Measurements from ENCODE around the gene RBM47.
"Not testable (repeated sequence)": the region's sequence is repeated elsewhere in the genome, so short reads cannot be mapped to it uniquely, and the experiment has no call there.

RBM47 gene

DNA sequence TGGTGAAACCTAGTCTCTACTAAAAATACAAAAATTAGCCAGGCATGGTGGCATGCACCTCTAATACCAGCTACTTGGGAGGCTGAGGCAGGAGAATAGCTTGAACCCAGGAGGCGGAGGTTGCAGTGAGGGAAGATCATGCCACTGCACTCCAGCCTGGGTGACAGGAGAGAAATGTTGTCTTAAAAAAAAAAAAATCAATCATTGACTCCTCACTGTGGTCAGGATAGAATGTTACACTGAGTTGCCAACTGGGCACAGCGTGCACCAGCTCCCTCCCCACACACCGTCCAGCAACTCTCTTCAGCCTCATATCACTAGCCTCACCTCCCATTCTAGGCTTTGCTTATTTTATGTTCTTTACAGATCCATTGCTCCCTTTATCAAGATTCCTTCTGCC is 215.0 kb downstream of the RBM47 start:
- TF ChIP-seq, protein P1, sequence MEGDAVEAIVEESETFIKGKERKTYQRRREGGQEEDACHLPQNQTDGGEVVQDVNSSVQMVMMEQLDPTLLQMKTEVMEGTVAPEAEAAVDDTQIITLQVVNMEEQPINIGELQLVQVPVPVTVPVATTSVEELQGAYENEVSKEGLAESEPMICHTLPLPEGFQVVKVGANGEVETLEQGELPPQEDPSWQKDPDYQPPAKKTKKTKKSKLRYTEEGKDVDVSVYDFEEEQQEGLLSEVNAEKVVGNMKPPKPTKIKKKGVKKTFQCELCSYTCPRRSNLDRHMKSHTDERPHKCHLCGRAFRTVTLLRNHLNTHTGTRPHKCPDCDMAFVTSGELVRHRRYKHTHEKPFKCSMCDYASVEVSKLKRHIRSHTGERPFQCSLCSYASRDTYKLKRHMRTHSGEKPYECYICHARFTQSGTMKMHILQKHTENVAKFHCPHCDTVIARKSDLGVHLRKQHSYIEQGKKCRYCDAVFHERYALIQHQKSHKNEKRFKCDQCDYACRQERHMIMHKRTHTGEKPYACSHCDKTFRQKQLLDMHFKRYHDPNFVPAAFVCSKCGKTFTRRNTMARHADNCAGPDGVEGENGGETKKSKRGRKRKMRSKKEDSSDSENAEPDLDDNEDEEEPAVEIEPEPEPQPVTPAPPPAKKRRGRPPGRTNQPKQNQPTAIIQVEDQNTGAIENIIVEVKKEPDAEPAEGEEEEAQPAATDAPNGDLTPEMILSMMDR (IDR thresholded peaks at IDR 0.05; ENCODE audit: control insufficient read depth, extremely low read depth, insufficient read depth), result no peak
- no peak overlapping the region for H3K4me3 ChIP-seq (ENCODE audit: low read depth, low read length)
- no peak for DNase-seq (ENCODE audit: low read depth)

DNA sequence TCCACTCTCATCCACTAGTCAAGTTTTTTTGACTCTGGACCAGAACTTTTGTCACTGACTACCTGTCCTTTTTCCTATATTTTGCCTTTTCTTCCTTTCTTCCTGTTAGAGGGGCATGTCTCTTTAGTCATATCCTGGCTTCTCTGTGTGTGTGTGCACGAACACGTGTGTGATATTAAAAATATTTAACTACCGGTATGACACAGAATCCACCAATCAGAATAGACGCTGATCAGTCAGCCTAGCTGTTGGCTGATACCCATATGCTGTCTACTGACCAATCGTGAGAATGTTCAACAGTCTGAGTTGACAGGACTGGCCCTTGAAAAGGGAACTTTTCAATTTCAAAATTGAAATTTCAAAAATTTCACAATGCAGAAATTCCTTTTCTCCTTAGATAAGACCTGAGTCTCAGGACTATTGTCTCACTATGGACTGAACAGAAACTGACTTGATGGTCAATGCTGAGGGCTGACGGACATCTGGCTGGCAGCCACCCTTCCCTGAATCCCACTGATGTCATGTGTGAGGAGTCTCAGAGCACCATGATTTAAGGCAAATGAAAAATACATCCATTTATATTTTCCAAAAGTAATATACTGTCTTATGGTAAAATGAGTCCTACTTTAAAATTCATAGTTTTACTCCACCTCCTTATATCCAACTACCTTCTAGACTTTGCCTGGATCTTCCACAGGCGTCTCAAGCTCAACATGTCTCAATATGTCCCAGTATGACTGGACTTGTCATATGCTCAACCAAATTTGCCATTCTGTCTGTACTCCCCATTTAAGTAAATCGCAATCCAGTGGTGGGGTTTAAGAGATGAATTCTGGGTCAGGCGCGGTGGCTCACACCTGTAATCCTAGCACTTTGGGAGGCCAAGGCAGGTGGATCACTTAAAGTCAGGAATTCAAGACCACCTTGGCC is 216.5 kb downstream of the RBM47 start:
- TF ChIP-seq, protein P1 (IDR thresholded peaks at IDR 0.05; ENCODE audit: control insufficient read depth, extremely low read depth, insufficient read depth), result no peak
- H3K4me3 ChIP-seq (ENCODE audit: low read depth, low read length), result no peak overlapping the region
- no peak for DNase-seq (ENCODE audit: low read depth)

DNA sequence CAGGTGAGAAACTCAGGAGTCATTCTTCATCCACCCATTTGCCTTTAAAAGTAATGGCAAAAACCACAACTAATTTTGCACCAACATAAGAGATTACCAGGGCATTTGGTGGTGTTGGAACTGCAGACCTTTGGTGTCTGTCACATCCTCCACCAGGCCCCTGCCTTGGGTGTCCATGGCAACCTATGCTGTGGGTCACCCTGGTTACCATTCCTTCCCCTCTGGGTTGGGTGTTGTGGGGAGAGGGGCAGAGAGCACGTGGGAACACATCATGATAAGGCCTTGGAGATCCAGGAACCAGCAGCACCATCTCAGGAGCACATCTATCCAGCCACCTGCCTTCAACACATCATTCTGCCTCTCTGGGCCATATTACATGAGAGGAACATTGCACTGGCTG is 217.3 kb downstream of the RBM47 start:
- no peak overlapping the region for H3K4me3 ChIP-seq (ENCODE audit: low read depth, low read length)
- DNase-seq (ENCODE audit: low read depth), result no peak
- TF ChIP-seq, protein P1 (IDR thresholded peaks at IDR 0.05; ENCODE audit: control insufficient read depth, extremely low read depth, insufficient read depth), result no peak

DNA sequence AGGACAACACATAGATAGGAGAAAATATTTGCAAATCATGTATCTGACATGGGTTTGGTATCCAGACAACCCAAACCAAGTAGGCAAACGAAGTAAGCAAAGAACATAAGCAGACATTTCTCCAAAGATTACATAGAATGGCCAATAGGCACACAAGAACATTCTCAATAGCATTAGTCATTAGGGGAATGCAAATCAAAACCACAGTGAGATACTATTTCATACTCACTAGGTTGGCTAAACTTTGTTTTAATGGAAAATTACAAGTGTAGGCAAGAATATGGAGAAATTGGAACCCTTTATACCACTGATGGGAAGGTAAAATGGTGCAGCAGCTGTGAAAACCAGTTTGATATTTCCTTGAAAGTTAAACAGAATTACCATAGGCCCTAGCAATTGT is 219.8 kb downstream of the RBM47 start:
- no peak for DNase-seq (ENCODE audit: low read depth)
- TF ChIP-seq, protein P1 (IDR thresholded peaks at IDR 0.05; ENCODE audit: control insufficient read depth, extremely low read depth, insufficient read depth), result no peak

DNA sequence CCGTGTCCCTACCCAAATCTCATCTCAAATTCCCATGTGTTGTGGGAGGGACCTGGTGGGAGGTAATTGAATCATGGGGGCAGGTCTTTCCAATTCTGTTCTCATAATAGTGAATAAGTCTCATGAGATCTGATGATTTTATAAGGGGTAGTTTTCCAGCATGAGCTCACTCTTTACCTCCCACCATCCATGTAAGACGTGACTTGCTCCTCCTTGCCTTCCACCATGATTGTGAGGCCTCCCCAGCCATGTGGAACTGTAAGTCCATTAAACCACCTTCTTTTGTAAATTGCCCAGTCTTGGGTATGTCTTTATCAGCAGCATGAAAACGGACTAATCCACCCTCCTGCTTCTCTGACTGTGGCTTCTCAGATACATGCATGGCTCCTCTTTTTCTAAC is 222.2 kb downstream of the RBM47 start:
- DNase-seq (ENCODE audit: low read depth); H3K4me3 ChIP-seq (ENCODE audit: low read depth, low read length): not testable (repeated sequence)

More for the DNA sequence above, 219.8 kb downstream of the RBM47 start:
- H3K4me3 ChIP-seq (ENCODE audit: low read depth, low read length), result no peak overlapping the region

DNA sequence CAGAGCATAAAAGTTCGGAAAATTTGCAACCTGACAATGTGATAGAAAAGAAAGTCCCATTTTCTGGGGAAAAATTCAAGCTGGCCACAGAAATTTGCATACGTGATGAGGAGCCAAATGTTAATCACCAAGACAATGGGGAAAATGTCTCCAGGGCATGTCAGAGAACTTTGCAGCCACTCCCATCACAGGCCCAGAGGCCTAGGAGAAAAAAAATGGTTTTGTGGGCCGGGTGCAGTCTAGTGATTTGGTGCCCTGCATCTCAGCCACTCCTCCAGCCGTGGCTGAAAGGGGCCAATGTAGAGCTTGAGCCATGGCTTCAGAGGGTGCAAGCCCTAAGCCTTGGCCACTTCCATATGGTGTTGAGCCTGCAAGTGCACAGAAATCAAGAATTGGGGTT is 223.3 kb downstream of the RBM47 start:
- TF ChIP-seq, protein P1 (IDR thresholded peaks at IDR 0.05; ENCODE audit: control insufficient read depth, extremely low read depth, insufficient read depth), result no peak
- no peak for DNase-seq (ENCODE audit: low read depth)
- H3K4me3 ChIP-seq (ENCODE audit: low read depth, low read length), result no peak overlapping the region

DNA sequence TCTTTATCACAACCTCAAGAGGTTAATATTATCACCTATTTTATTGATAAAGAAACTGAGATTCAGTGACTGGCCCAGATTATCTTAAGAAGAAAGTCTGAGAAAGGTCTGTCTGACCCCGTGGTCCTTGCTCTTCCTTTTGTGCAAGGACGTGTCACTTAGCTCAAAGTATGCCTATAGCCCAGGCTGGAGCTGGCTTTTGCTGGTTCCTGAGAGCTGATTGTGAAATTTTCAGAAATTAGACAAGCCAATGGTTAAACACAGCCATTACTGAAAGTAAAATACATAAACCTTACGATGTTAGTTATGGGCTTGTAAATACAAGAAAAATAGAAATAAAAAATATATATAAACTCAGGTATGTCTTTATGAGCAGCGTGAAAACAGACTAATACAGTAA is 224.5 kb downstream of the RBM47 start:
- TF ChIP-seq, protein P1 (IDR thresholded peaks at IDR 0.05; ENCODE audit: control insufficient read depth, extremely low read depth, insufficient read depth), result no peak
- DNase-seq (ENCODE audit: low read depth), result no peak
- H3K4me3 ChIP-seq (ENCODE audit: low read depth, low read length), result no peak overlapping the region

Measured in LNCaP clone FGC (cell line).